IPS-20b (cell line): ENCODE data around the gene SH3BGRL.

Source experiments
- H3K27ac ChIP-seq: one replicate; pipeline ENCODE4 v1.5.1; 2013; ENCODE audit warnings: low read length
- H3K27me3 ChIP-seq: 2 replicates; pipeline ENCODE4 v1.6.1; 2013; ENCODE audit warnings: mild to moderate bottlenecking, low read length, inconsistent platforms; ENCODE audit not compliant: insufficient read depth
- H3K36me3 ChIP-seq: 2 replicates; pipeline ENCODE4 v1.6.1; 2013; ENCODE audit warnings: low read depth, mild to moderate bottlenecking, inconsistent platforms, low read length, moderate library complexity; ENCODE audit not compliant: insufficient read depth
- H3K4me1 ChIP-seq: 2 replicates; pipeline ENCODE4 v1.6.1; 2013; ENCODE audit warnings: mild to moderate bottlenecking, control low read depth, inconsistent platforms, low read length, moderate library complexity; ENCODE audit not compliant: insufficient read depth
- H3K4me3 ChIP-seq: 2 replicates; pipeline ENCODE4 v1.5.1; 2013; ENCODE audit warnings: mild to moderate bottlenecking, low read length, inconsistent platforms
- H3K9ac ChIP-seq: 2 replicates; pipeline ENCODE4 v1.6.1; 2013; ENCODE audit warnings: low read depth, mild to moderate bottlenecking, inconsistent platforms, low read length, moderate library complexity
- H3K9me3 ChIP-seq: 2 replicates; pipeline ENCODE4 v1.6.1; 2013; ENCODE audit warnings: mild to moderate bottlenecking, low read depth, low read length, inconsistent platforms; ENCODE audit not compliant: insufficient read depth

Gene SH3BGRL

DNA sequence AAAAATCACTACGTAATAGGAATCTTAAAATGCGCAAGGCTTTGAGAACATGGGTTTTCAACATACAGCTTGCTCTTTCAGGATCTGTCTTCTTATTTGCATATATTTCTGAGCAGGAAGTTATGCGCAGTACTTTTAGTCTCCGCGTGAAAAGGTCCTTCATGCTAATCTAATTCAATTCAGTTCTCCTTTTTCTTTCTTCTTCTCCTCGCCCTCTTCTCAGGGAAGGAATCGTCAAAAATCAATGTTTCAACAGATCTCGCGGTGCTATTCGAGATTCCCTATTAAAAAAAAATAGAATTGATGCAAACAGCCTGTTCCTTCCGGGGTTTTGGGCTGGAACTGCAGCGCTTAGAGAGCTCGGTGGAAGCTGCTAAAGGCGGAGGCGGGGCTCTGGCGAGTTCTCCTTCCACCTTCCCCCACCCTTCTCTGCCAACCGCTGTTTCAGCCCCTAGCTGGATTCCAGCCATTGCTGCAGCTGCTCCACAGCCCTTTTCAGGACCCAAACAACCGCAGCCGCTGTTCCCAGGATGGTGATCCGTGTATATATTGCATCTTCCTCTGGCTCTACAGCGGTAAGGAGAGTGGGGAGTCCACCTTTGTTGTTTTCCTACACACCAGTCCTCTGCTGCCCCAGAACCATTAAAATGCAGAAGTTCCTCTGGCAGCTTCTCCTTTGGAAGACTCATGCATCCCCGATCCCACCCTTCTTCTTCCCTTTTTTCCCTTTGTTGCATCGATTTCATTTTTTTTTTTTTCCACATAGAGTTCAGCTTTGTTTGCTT lies at the start of gene SH3BGRL, which contains the start of gene HMGN5:
TSS of gene SH3BGRL (plus strand) at position 432 of the 785 bp plus-strand sequence. CDS start at position 531, 99 bp downstream.
TSS of gene HMGN5 (minus strand) at position 243 of the 785 bp plus-strand sequence. CDS start 80,364 bp downstream, outside the sequence.
- H3K9ac ChIP-seq: peak within 1 kb of the TSS; percentile 96

DNA sequence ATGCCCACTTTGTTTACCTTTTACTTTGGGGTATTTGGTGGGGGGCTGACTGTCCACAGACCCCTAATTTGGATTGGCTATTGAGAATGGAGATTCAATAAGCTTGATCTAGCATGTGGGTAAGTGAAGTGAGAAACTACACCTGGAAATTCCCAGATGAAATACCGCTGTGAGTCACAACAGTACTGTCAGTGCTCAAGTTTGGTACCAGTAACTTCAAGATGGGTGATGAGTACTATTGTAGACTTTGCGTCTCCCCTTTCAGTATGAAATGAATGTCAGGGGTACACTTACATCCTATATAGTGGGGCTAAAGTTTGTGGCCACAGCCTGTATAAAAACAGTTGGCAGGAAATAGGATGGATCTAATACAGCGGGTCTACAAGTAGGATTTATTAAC lies 33.5 kb upstream of the SH3BGRL start:
- Histone ChIP-seq H3K4me3 (no peak overlapping the region), H3K36me3 (no peaks in the 10 kb centered on the region), H3K9ac (no peak overlapping the region), H3K27ac (no peak overlapping the region), H3K4me1 (no peaks in the 10 kb centered on the region), H3K9me3 (no peaks in the 10 kb centered on the region), H3K27me3 (no peaks in the 10 kb centered on the region)

More for the DNA sequence above, at the start of gene SH3BGRL, which contains the start of gene HMGN5:
- Histone ChIP-seq H3K4me1 (no peaks in the 10 kb centered on the region), H3K27me3 (no peaks in the 10 kb centered on the region), H3K9me3 (no peaks in the 10 kb centered on the region), H3K4me3 (peak within 1 kb of the TSS; percentile 94), H3K36me3 (no peaks in the 10 kb centered on the region), H3K27ac (peak within 1 kb of the TSS; percentile 84)

- Histone ChIP-seq H3K9me3 (no peaks in the 10 kb centered on the region), H3K27me3 (no peaks in the 10 kb centered on the region)
Measured at GRCh38 chrX:81174286-81174685, 27.6 kb upstream of the SH3BGRL start.

GRCh38 chrX:81195259-81195658 lies 6.6 kb upstream of the SH3BGRL start:
- no peak overlapping the region for H3K27ac ChIP-seq
- H3K27me3 ChIP-seq: no peaks in the 10 kb centered on the region
- H3K9me3 ChIP-seq: no peaks in the 10 kb centered on the region
- no peak overlapping the region for H3K4me3 ChIP-seq
- H3K4me1 ChIP-seq: no peaks in the 10 kb centered on the region
- H3K9ac ChIP-seq: no peak overlapping the region
- H3K36me3 ChIP-seq: no peaks in the 10 kb centered on the region

More at GRCh38 chrX:81174286-81174685, 27.6 kb upstream of the SH3BGRL start:
- H3K9ac ChIP-seq: no peak overlapping the region
- H3K4me3 ChIP-seq: no peak overlapping the region
- no peak overlapping the region for H3K27ac ChIP-seq
- no peaks in the 10 kb centered on the region for H3K36me3 ChIP-seq
- no peaks in the 10 kb centered on the region for H3K4me1 ChIP-seq

DNA sequence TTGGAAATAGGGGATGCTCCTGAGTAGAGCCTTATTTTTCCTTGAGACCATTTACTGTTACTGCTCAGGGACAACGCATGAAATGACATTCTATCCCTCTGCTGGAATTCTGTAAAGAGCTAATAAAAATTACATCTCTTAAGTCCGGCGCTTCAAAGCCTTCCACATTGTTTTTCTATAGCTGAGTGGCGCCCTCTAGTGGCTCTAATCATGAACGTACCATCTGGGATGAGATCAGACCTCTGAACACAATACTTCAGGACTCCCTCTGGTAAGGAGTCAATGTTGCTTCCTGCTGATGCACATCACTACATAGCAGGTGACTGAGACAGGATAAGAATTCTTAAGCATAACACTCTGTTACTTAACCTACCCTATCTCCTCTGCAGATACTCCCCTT lies 6.2 kb upstream of the SH3BGRL start:
- Histone ChIP-seq H3K27me3 (no peaks in the 10 kb centered on the region), H3K36me3 (no peaks in the 10 kb centered on the region), H3K4me1 (no peaks in the 10 kb centered on the region), H3K9me3 (no peaks in the 10 kb centered on the region), H3K9ac (no peak overlapping the region), H3K4me3 (no peak overlapping the region), H3K27ac (no peak overlapping the region)

GRCh38 chrX:81201071-81201470 lies 831 bp upstream of the SH3BGRL start:
- Histone ChIP-seq H3K27ac (peak overlapping the region; percentile 84), H3K36me3 (no peaks in the 10 kb centered on the region), H3K9ac (peak overlapping the region; percentile 96), H3K4me1 (no peaks in the 10 kb centered on the region), H3K27me3 (no peaks in the 10 kb centered on the region), H3K4me3 (peak overlapping the region; percentile 94), H3K9me3 (no peaks in the 10 kb centered on the region)

- peak overlapping the region; percentile 82 for H3K27ac ChIP-seq
- H3K27me3 ChIP-seq: no peaks in the 10 kb centered on the region
- no peaks in the 10 kb centered on the region for H3K4me1 ChIP-seq
Measured at GRCh38 chrX:81202456-81202819, 536 bp downstream of the SH3BGRL start.

GRCh38 chrX:81202943-81203342 lies 1.0 kb downstream of the SH3BGRL start:
- Histone ChIP-seq H3K27me3 (no peaks in the 10 kb centered on the region), H3K9ac (peak overlapping the region; percentile 96; the same call in 1 of the 2 replicates), H3K9me3 (no peaks in the 10 kb centered on the region), H3K27ac (no peak overlapping the region), H3K36me3 (no peaks in the 10 kb centered on the region), H3K4me3 (peak overlapping the region; percentile 94), H3K4me1 (no peaks in the 10 kb centered on the region)

More at GRCh38 chrX:81202456-81202819, 536 bp downstream of the SH3BGRL start:
- H3K4me3 ChIP-seq: peak overlapping the region; percentile 94
- H3K9me3 ChIP-seq: no peaks in the 10 kb centered on the region
- H3K36me3 ChIP-seq: no peaks in the 10 kb centered on the region
- H3K9ac ChIP-seq: peak overlapping the region; percentile 96

DNA sequence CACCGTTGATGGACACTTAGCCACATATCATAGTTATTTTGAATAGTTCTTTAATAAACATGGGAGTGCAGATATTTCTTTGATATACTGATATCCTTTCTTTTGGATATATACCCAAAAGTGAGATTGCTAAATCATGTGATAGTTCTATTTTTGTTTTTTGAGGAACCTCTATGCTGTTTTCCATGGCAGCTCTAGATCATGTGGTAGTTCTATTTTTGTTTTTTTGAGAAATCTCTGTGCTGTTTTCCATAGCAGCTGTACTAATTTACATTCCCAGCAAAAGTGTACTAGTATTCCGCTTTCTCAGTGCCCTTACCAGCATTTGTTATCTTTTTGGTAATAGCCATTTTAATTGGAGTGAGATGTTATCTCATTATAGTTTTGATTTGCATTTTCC lies 3.6 kb downstream of the SH3BGRL start:
- no peaks in the 10 kb centered on the region for H3K27me3 ChIP-seq
- H3K36me3 ChIP-seq: no peaks in the 10 kb centered on the region
- H3K4me3 ChIP-seq: no peak overlapping the region
- H3K9ac ChIP-seq: no peak overlapping the region
- H3K4me1 ChIP-seq: no peaks in the 10 kb centered on the region
- H3K9me3 ChIP-seq: no peaks in the 10 kb centered on the region
- no peak overlapping the region for H3K27ac ChIP-seq

DNA sequence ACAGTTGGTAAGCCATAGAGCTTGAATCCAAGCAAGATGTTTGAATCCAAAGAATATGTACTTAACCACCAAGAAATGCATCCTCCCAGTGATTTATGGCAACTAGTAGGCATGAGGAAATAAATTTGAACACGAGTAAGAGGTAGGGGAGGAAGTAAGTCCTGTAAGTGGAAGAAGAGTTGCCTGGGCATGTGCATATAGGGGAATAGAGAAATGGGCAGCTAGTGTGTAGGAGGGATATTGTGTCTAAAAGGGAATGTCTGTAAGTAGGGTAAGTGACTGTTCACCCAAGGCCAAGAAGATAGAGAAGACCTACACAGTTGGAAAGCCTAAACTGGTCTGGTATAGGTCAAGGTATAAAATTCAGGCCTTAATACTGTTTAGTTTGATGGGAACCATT lies 4.6 kb downstream of the SH3BGRL start:
- H3K27me3 ChIP-seq: no peaks in the 10 kb centered on the region
- no peaks in the 10 kb centered on the region for H3K36me3 ChIP-seq
- no peak overlapping the region for H3K4me3 ChIP-seq
- no peaks in the 10 kb centered on the region for H3K4me1 ChIP-seq
- H3K9me3 ChIP-seq: no peaks in the 10 kb centered on the region
- no peak overlapping the region for H3K9ac ChIP-seq
- H3K27ac ChIP-seq: no peak overlapping the region

DNA sequence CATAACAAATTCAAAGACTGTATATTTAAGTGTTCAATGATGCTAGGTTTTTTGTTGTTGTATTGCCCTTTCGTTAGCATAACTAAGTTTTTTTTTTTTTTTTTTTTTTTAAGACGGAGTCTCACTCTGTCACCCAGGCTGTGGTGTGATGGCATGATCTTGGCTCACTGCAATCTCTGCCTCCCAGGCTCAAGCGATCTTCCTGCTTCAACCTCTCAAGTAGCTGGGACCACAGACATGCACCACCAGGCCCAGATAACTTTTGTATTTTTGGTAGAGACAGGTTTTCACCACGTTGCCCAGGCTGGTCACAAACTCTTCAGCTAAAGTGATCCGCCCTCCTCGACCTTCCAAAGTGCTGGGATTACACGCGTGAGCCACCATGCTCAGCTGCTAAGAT lies 7.0 kb downstream of the SH3BGRL start:
- no peak overlapping the region for H3K27ac ChIP-seq
- H3K4me3 ChIP-seq: no peak overlapping the region
- H3K9me3 ChIP-seq: no peaks in the 10 kb centered on the region
- H3K9ac ChIP-seq: no peak overlapping the region
- H3K27me3 ChIP-seq: no peaks in the 10 kb centered on the region
- no peaks in the 10 kb centered on the region for H3K4me1 ChIP-seq
- no peaks in the 10 kb centered on the region for H3K36me3 ChIP-seq

GRCh38 chrX:81215685-81216084 lies 13.8 kb downstream of the SH3BGRL start:
- Histone ChIP-seq H3K9me3 (no peaks in the 10 kb centered on the region), H3K4me3 (no peak overlapping the region), H3K36me3 (no peaks in the 10 kb centered on the region), H3K4me1 (no peaks in the 10 kb centered on the region), H3K27me3 (no peaks in the 10 kb centered on the region), H3K9ac (no peak overlapping the region), H3K27ac (no peak overlapping the region)
